HG02642 (cell line): ENCODE measurements around the gene ALPK3.

Source experiments
- ATAC-seq: cut with Tn5 transposase; IDR thresholded peaks from one replicate; pipeline ENCODE4 v1.9.1; 2021; ENCODE audit warnings: mild to moderate bottlenecking; ENCODE audit not compliant: unreplicated experiment, poor library complexity

ALPK3 gene

GRCh38 chr15:84798436-84798946, 18.7 kb upstream of the ALPK3 start:
- no peak for ATAC-seq

GRCh38 chr15:84799511-84800187, 17.5 kb upstream of the ALPK3 start:
- ATAC-seq: no peak

GRCh38 chr15:84800365-84800806, 16.8 kb upstream of the ALPK3 start:
- ATAC-seq: no peak

GRCh38 chr15:84804005-84804900, 12.9 kb upstream of the ALPK3 start:
- ATAC-seq: no peak

GRCh38 chr15:84805221-84805620, 11.9 kb upstream of the ALPK3 start:
- ATAC-seq: no peak

GRCh38 chr15:84807228-84807627, 9.9 kb upstream of the ALPK3 start:
- ATAC-seq: no peak

GRCh38 chr15:84810073-84810840, 6.9 kb upstream of the ALPK3 start:
- no peak for ATAC-seq

GRCh38 chr15:84811151-84811550, 6.0 kb upstream of the ALPK3 start:
- no peak for ATAC-seq

GRCh38 chr15:84811828-84812227, 5.3 kb upstream of the ALPK3 start:
- ATAC-seq: no peak

- no peak for ATAC-seq
Measured at GRCh38 chr15:84812842-84813241, 4.3 kb upstream of the ALPK3 start.

- no peak for ATAC-seq
Measured at GRCh38 chr15:84813435-84813834, 3.7 kb upstream of the ALPK3 start.

- no peak for ATAC-seq
Measured at GRCh38 chr15:84813931-84814330, 3.2 kb upstream of the ALPK3 start.

- ATAC-seq: no peak
Measured at GRCh38 chr15:84814916-84815315, 2.2 kb upstream of the ALPK3 start.

- ATAC-seq: no peak
Measured at GRCh38 chr15:84817466-84818081, 418 bp downstream of the ALPK3 start.

GRCh38 chr15:84818261-84819131, 1.3 kb downstream of the ALPK3 start:
- ATAC-seq: no peak

GRCh38 chr15:84819291-84819768, 2.2 kb downstream of the ALPK3 start:
- ATAC-seq: no peak

- no peak for ATAC-seq
Measured at GRCh38 chr15:84819791-84820190, 2.6 kb downstream of the ALPK3 start.

- no peak for ATAC-seq
Measured at GRCh38 chr15:84821501-84822021, 4.4 kb downstream of the ALPK3 start.
